Gastroesophageal sphincter (tissue), 4 donors: Measurements from ENCODE around the gene LIMS2. TPM values are rescaled to one million over a fixed set of nuclear protein-coding genes. Genes with fewer than 3 reads are reported as not detected.

Experiments used
- ATAC-seq: fragments of 150-250 bp; one replicate; pipeline ENCODE4 v1.9.1; 2016; ENCODE audit warnings: mild to moderate bottlenecking, moderate library complexity
- H3K27ac ChIP-seq, 4 donors: fragments of 200-600 bp; sonication (generic) in 3 of 4; 1 replicate in 3 of 4; 2 replicates in 1 of 4; pipeline ENCODE4 v1.5.1; 2016 to 2019
- H3K27me3 ChIP-seq: fragments of 200-600 bp; sonication (generic); one replicate; pipeline ENCODE4 v1.5.1; 2019
- H3K36me3 ChIP-seq, 2 donors: fragments of 200-600 bp; sonication (generic); one replicate each; pipeline ENCODE4 v1.5.1; 2019; ENCODE audit warnings: control low read depth in 1 of 2
- H3K4me1 ChIP-seq, 3 donors: fragments of 200-600 bp; sonication (generic); 1 replicate in 2 of 3; 2 replicates in 1 of 3; pipeline ENCODE4 v1.5.1; 2016 to 2019; ENCODE audit warnings: control low read depth in 2 of 3
- H3K4me3 ChIP-seq, 2 donors: fragments of 200-600 bp; sonication (generic); one replicate each; pipeline ENCODE4 v1.5.1; 2019; ENCODE audit warnings: mild to moderate bottlenecking in 1 of 2, moderate library complexity in 1 of 2
- H3K9me3 ChIP-seq, 3 donors: fragments of 200-600 bp; sonication (generic); one replicate each; pipeline ENCODE4 v1.5.1; 2017 to 2019; ENCODE audit warnings: control low read depth in 2 of 3
- CTCF ChIP-seq, 4 experiments: fragments of 200-600 bp in 2 of 4; fragments of 450-650 bp in 2 of 4; sonication (generic) in 1 of 4; IDR thresholded peaks; one replicate each; pipeline ENCODE4 v1.5.1; 2017 to 2019; ENCODE audit warnings: antibody characterized with exemption in 4 of 4, mild to moderate bottlenecking in 2 of 4, moderate library complexity in 2 of 4
- EP300 ChIP-seq: sonication (generic); formaldehyde crosslinking; IDR thresholded peaks from one replicate; pipeline ENCODE4 v1.6.1; 2017; ENCODE audit warnings: antibody characterized with exemption, mild to moderate bottlenecking
- POLR2A ChIP-seq, 2 donors: fragments of 450-650 bp; IDR thresholded peaks; one replicate each; pipeline ENCODE4 v1.6.1; 2017; ENCODE audit warnings: antibody characterized with exemption in 2 of 2, mild to moderate bottlenecking in 2 of 2, moderate library complexity in 1 of 2
- POLR2AphosphoS5 ChIP-seq: sonication (generic); formaldehyde crosslinking; IDR thresholded peaks from one replicate; pipeline ENCODE4 v1.6.1; 2017; ENCODE audit warnings: antibody characterized with exemption
- WGBS, 2 donors: methylation state at CpG; one replicate each; pipeline ENCODE4 v1.1.5; 2018; ENCODE audit warnings: low coverage in 1 of 2; 5-methylcytosine and 5-hydroxymethylcytosine counted together
- total RNA-seq, 4 donors: library from RNA; depleted of rRNA; stranded (reverse); fragments of >200 nt; gene quantifications; one replicate each; pipeline ENCODE4 v1.1.0, GENCODE V29; 2016

Gene LIMS2
- total RNA-seq, 4 donors from 2014 or later = 81.4 to 275 (median 124) TPM

DNA sequence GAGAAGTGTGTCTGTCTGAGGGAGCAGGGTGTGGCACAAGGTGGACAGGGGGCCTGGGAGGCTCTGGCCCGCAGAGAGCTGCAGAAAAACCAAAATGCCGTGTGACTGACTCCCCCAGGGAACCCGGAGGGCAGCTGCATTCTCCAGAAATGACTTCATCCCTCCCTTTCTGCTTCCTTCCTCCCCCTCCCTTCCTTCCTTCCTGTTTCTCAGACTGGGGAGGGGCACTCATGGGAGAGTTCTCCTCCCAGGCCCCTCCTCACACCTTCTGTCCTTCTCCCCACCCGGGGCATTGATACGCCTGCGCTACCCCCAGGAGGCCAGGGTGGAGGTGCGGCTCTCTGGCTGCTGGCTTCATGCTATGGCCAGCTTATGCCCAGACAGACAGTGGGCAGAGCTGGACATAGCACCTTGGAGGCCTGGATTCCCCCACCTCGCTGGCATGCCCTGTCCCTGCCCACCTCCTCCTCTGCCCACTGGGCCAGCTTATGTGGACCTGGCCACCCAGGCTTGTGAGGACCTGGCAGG lies 37.5 kb downstream of the LIMS2 start:
- H3K4me1 ChIP-seq = peaks cover 0 to 92% (median 37%) of the 10 kb centered on the region in 3 donors
- WGBS, 2 donors = 6 to 13% methylated on average over 3 to 6 of the region's 8 CpGs

GRCh38 chr2:127637236-127637630 lies 38.1 kb downstream of the LIMS2 start:
- 20% methylated on average over 2 of the region's 13 CpGs; no CpG with 5 or more reads in 1 of the 2 donors for WGBS, 2 donors
- ATAC-seq = no peak
- no peak overlapping the region for H3K4me3 ChIP-seq
- H3K36me3 ChIP-seq = peaks cover 0 to 39% of the 10 kb centered on the region in 2 donors
- H3K27ac ChIP-seq = peak overlapping the region in 3 of 4 donors; percentile 81 to 87 (median 83)
- no peaks in the 10 kb centered on the region for H3K27me3 ChIP-seq
- peaks cover 0 to 92% (median 40%) of the 10 kb centered on the region in 3 donors for H3K4me1 ChIP-seq
- TF ChIP-seq CTCF (IDR thresholded peaks at IDR 0.05) = no peak
- no peak for TF ChIP-seq EP300
- TF ChIP-seq POLR2A (IDR thresholded peaks at IDR 0.05) = no peak
- no peak for TF ChIP-seq POLR2AphosphoS5
- H3K9me3 ChIP-seq = no peaks in the 10 kb centered on the region

More for the DNA sequence above, 37.5 kb downstream of the LIMS2 start:
- Histone ChIP-seq H3K4me3 (no peak overlapping the region), H3K27ac (peak overlapping the region; percentile 14 to 87 (median 82)), H3K36me3 (peaks cover 0 to 45% of the 10 kb centered on the region in 2 donors), H3K9me3 (no peaks in the 10 kb centered on the region), H3K27me3 (no peaks in the 10 kb centered on the region)
- no peak for TF ChIP-seq CTCF (IDR thresholded peaks at IDR 0.05)
- TF ChIP-seq EP300 = no peak
- no peak for TF ChIP-seq POLR2A (IDR thresholded peaks at IDR 0.05)
- TF ChIP-seq POLR2AphosphoS5 = peak; percentile 53
- peak; percentile 30 for ATAC-seq

DNA sequence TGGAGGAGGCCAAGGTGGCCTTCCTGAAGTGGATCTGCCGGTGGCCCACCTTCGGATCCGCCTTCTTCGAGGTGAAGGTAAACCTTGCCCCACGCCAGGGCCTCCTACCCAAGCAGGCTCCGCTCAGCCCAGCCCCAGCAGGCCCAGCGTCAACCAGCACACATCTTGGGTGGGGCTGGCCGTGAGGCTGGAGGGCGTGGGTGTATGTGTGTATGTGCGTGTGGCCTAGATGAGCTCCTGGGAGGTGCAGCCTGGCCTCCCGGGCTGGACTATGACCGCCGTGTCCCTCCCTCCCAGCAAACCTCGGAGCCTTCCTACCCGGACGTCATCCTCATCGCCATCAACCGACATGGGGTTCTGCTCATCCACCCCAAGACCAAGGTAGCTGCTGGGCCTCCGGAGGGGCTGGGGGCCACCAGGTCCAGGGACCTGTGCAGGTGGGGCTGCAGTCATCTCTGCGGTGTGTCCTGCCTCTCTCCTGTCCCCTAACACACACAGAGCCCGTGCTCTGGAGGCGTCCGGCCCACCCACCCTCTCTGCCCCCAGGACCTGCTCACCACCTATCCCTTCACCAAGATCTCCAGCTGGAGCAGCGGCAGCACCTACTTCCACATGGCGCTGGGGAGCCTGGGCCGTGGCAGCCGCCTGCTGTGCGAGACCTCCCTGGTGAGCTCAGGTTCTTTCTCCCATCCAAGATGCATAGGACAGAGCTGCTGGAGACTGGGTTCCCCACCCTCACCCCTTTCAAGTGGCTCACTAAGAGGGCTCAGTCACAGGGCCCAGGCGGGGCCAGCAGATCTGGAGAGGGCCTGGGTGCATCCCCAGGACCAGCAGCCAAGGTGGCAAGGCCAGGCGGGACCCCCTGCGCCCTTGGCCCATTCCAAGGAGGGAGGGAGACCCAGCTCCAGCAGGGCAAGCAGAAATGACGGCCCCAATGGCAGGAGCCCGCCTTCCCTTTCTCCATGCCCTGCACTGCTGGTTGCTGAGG lies 38.8 kb downstream of the LIMS2 start:
- H3K27me3 ChIP-seq = no peaks in the 10 kb centered on the region
- peak overlapping the region in 3 of 4 donors; percentile 81 to 87 (median 83) for H3K27ac ChIP-seq
- 89 to 100% methylated on average over 1 to 9 of the region's 33 CpGs for WGBS, 2 donors
- peaks cover 0 to 92% (median 40%) of the 10 kb centered on the region in 3 donors for H3K4me1 ChIP-seq
- peaks cover 0 to 32% of the 10 kb centered on the region in 2 donors for H3K36me3 ChIP-seq
- TF ChIP-seq POLR2AphosphoS5 (peak; percentile 59), POLR2A (IDR thresholded peaks at IDR 0.05) (no peak), CTCF (IDR thresholded peaks at IDR 0.05) (no peak), EP300 (no peak)
- no peak overlapping the region for H3K4me3 ChIP-seq
- ATAC-seq = no peak
- no peaks in the 10 kb centered on the region for H3K9me3 ChIP-seq

DNA sequence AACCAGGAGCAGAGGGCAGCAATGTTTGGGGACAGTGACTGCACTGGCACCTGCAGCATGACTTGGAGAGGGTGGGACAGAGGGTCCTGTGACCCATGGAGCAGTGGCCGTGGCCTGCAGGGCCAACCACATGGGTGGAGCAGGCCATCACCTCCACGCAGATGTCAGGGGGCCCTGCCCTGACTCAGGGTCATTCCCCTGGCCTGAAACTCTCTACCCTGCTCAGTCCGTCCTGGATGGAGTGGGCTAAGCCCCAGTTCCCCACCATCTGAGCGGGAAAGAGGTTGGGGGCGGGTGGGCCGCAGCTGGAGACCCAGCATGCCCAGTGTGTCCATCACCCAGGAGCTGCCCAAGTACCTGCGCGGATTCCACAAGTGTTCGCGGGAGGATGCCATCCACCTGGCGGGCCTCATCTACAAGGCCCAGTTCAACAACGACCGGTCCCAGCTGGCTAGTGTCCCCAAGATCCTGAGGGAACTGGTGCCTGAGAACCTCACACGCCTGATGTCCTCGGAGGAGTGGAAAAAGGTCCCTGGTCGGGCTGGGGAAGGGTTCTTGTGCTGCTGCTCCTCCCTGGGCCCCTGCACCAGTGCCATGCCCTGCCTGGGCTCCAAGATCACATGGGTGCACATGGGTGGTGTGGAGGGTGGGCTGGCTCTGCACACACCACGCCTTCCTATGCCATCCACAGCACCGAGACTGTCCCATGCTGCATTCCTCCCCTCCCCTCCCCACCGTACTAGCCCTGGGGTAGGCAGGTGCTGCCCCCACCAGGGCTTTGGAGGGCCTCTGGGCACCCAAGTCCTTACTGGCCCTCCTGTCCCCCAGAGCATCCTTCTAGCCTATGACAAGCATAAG lies 39.7 kb downstream of the LIMS2 start:
- TF ChIP-seq POLR2AphosphoS5 (peak; percentile 34), POLR2A (IDR thresholded peaks at IDR 0.05) (no peak)
- no peaks in the 10 kb centered on the region for H3K9me3 ChIP-seq
- peaks cover 0 to 23% of the 10 kb centered on the region in 2 donors for H3K36me3 ChIP-seq
- no peaks in the 10 kb centered on the region for H3K27me3 ChIP-seq
- H3K4me1 ChIP-seq = peaks cover 0 to 93% (median 42%) of the 10 kb centered on the region in 3 donors
- H3K4me3 ChIP-seq = no peak overlapping the region
- ATAC-seq = no peak
- peak overlapping the region in 3 of 4 donors; percentile 81 to 87 (median 83) for H3K27ac ChIP-seq
- WGBS, 2 donors = 78% methylated on average over 3 to 6 of the region's 19 CpGs
